SIG-M5 (cell line): ENCODE data around the gene UCP3.

Experiments used
- DNase-seq: peaks from one replicate; lab custom pipeline; 2025; lab: John Stamatoyannopoulos, UW

The UCP3 gene

GRCh38 chr11:73977856-73978519, 30.9 kb downstream of the UCP3 start:
- no peak for DNase-seq

GRCh38 chr11:73976451-73977151, 32.3 kb downstream of the UCP3 start:
- DNase-seq: no peak

GRCh38 chr11:73975479-73975757, 33.5 kb downstream of the UCP3 start:
- DNase-seq: no peak

- no peak for DNase-seq
Measured at GRCh38 chr11:73974604-73975478, 34.0 kb downstream of the UCP3 start.

GRCh38 chr11:73972620-73973449, 36.0 kb downstream of the UCP3 start:
- no peak for DNase-seq

GRCh38 chr11:73972187-73972586, 36.7 kb downstream of the UCP3 start:
- no peak for DNase-seq

- no peak for DNase-seq
Measured at GRCh38 chr11:73971175-73971719, 37.6 kb downstream of the UCP3 start.

GRCh38 chr11:73969991-73970800, 38.7 kb downstream of the UCP3 start:
- no peak for DNase-seq

GRCh38 chr11:73969091-73969490, 39.8 kb downstream of the UCP3 start:
- DNase-seq: no peak

GRCh38 chr11:73968356-73968966, 40.4 kb downstream of the UCP3 start:
- DNase-seq: no peak

- no peak for DNase-seq
Measured at GRCh38 chr11:73965764-73966121, 43.1 kb downstream of the UCP3 start.

GRCh38 chr11:73965076-73965763, 43.7 kb downstream of the UCP3 start:
- no peak for DNase-seq

GRCh38 chr11:73963861-73964260, 45.0 kb downstream of the UCP3 start:
- no peak for DNase-seq

GRCh38 chr11:73962101-73962705, 46.7 kb downstream of the UCP3 start:
- no peak for DNase-seq

GRCh38 chr11:73961321-73961720, 47.6 kb downstream of the UCP3 start:
- DNase-seq: no peak

GRCh38 chr11:73958521-73959141, 50.3 kb downstream of the UCP3 start:
- DNase-seq: no peak

GRCh38 chr11:73957654-73958361, 51.1 kb downstream of the UCP3 start:
- DNase-seq: no peak

- no peak for DNase-seq
Measured at GRCh38 chr11:73956876-73957653, 51.8 kb downstream of the UCP3 start.
